Measurements from ENCODE around the gene ASB3.

ASB3 gene

DNA sequence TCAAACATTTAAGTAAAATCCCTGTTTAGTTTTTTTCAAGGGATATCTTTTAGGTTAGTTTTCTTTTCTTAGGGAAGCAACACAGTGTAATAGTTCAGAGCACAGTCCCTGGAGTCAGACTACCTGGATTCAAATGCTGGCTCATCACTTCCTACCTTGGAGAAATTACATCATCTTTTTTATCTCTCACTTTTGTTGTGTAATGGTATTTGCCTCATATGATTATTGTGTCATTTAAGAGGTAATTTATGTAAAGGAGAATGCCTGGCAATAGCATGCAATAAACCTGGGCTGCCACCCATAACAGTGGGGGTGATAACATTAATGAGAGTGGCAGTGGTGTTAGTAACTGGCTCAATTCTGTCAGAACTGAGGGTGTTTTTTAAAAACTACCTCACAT, 26.4 kb upstream of the ASB3 start:
- Mint-ChIP-seq H3K4me3 (no peak overlapping the region), H3K27me3 (no peaks in the 10 kb centered on the region), H3K4me1 (ENCODE audit: low read depth) (no peaks in the 10 kb centered on the region), H3K27ac (no peak overlapping the region), H3K36me3 (ENCODE audit: low read depth) (peaks cover 89% of the 10 kb centered on the region), H3K9me3 (no peaks in the 10 kb centered on the region)
- DNase-seq, result no peak

DNA sequence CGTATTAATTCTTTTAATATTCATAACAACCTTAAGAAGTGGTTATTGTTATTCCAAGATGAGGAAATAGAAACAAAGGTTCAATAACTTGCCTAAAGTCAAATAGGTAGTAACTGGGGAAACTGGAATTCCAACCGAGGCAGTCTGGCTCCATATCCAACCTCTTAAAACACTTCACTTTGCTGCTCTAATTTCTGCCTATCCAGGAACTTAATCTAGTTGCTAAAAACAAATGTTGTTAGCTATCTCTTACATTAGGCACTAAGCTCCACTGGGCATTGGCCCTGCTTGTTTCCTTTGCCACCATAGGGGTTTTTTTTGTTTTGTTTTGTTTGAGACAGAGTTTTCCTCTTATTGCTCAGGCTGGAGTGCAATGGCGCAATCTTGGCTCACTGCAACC, 24.8 kb upstream of the ASB3 start:
- H3K4me3 Mint-ChIP-seq, result no peak overlapping the region

DNA sequence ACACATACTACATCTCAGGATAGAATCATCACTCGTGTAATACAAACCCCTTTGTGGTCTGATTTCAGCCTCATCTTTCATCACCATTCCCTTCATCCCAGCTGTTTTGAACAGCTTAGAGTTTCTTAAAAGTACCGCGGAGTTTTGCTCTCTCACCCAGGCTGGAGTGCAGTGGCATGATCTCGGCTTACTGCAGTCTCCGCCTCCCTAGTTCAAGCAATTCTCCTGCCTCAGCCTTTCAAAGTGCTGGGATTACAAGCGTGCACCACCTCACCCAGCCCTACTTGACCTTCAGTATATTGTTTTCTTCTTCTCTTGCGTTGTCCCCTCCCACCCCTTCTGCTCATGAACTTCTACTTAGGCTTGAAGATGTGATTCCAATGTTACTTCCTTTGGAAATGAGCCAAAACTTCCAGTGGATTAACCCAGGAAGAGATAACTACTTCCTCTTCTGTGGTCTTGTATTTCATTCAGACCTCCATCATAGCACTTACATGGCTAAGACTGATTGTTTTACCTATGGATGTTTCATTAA, 15.9 kb upstream of the ASB3 start:
- H3K36me3 Mint-ChIP-seq (ENCODE audit: low read depth), result peaks cover 90% of the 10 kb centered on the region
- H3K4me1 Mint-ChIP-seq (ENCODE audit: low read depth), result no peaks in the 10 kb centered on the region
- no peak overlapping the region for H3K4me3 Mint-ChIP-seq
- no peaks in the 10 kb centered on the region for H3K9me3 Mint-ChIP-seq
- no peaks in the 10 kb centered on the region for H3K27me3 Mint-ChIP-seq
- H3K27ac Mint-ChIP-seq, result peak overlapping the region; percentile 10
- no peak for DNase-seq

More for the DNA sequence above, 24.8 kb upstream of the ASB3 start:
- no peak for DNase-seq
- no peaks in the 10 kb centered on the region for H3K27me3 Mint-ChIP-seq
- H3K4me1 Mint-ChIP-seq (ENCODE audit: low read depth), result no peaks in the 10 kb centered on the region
- peaks cover 90% of the 10 kb centered on the region for H3K36me3 Mint-ChIP-seq (ENCODE audit: low read depth)
- no peak overlapping the region for H3K27ac Mint-ChIP-seq
- no peaks in the 10 kb centered on the region for H3K9me3 Mint-ChIP-seq

DNA sequence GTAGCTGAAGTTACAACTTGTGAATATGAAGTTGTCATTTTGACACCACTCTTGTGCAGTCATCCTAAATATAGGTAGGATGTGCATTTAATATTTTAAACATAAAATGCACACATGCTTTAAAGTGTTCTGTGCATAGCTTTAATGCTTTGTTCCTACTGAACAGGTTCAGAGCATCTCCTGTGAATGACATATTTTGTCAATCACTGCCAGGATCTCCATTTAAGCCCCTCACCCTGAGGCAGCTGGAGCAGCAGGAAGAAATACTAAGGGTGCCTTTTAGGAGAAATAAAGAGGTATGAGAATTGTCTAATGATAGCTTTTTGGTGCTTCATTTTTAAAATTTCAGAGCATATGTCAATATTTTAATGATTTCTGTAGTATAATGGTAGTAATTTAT, 14.8 kb upstream of the ASB3 start:
- peaks cover 85% of the 10 kb centered on the region for H3K36me3 Mint-ChIP-seq (ENCODE audit: low read depth)
- DNase-seq, result no peak
- no peaks in the 10 kb centered on the region for H3K27me3 Mint-ChIP-seq
- H3K4me1 Mint-ChIP-seq (ENCODE audit: low read depth), result no peaks in the 10 kb centered on the region
- no peak overlapping the region for H3K27ac Mint-ChIP-seq
- no peak overlapping the region for H3K4me3 Mint-ChIP-seq
- no peaks in the 10 kb centered on the region for H3K9me3 Mint-ChIP-seq

DNA sequence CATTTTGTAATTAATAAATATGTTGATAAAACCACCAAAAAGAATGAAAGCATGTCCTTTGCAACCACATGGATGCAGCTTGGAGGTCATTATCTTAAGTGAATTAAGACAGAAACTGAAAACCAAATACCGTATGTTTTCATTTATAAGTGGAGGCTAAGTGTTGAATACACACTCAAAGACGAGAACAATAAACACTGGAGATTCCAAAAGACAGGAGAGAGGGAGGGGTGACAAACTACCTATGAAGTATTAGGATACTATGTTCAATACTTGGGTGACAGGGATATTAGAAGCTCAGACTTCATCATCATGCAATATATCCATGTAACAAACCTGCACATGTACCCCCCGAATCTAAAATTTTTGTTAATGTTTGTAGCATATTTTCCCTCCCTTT, 7.1 kb upstream of the ASB3 start:
- no peak for DNase-seq
- Mint-ChIP-seq H3K27ac (no peak overlapping the region), H3K4me1 (ENCODE audit: low read depth) (peaks cover 20% of the 10 kb centered on the region), H3K36me3 (ENCODE audit: low read depth) (peaks cover 45% of the 10 kb centered on the region), H3K4me3 (no peak overlapping the region), H3K9me3 (no peaks in the 10 kb centered on the region), H3K27me3 (no peaks in the 10 kb centered on the region)

DNA sequence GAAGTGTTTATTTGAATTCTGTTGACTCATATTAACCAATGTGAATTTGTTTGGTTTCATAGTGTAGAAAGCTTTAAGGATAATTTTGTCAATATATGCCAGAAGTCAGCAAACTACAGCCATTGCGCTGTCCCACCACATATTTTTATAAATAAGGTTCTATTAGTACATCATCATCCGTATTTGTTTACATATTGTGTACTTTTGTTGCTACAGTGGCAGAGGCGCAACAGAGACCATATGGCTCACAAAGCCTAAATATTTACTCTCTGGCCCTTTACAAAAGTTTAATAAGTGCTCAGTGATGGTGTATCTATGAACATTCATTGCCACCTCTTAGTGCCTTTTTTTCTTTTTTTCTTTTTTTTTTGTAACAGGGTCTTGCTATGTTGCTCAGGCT, 6.5 kb upstream of the ASB3 start:
- DNase-seq, result no peak
- H3K27me3 Mint-ChIP-seq, result no peaks in the 10 kb centered on the region
- no peak overlapping the region for H3K4me3 Mint-ChIP-seq
- no peaks in the 10 kb centered on the region for H3K9me3 Mint-ChIP-seq
- peaks cover 25% of the 10 kb centered on the region for H3K4me1 Mint-ChIP-seq (ENCODE audit: low read depth)
- H3K36me3 Mint-ChIP-seq (ENCODE audit: low read depth), result peaks cover 44% of the 10 kb centered on the region
- H3K27ac Mint-ChIP-seq, result no peak overlapping the region

DNA sequence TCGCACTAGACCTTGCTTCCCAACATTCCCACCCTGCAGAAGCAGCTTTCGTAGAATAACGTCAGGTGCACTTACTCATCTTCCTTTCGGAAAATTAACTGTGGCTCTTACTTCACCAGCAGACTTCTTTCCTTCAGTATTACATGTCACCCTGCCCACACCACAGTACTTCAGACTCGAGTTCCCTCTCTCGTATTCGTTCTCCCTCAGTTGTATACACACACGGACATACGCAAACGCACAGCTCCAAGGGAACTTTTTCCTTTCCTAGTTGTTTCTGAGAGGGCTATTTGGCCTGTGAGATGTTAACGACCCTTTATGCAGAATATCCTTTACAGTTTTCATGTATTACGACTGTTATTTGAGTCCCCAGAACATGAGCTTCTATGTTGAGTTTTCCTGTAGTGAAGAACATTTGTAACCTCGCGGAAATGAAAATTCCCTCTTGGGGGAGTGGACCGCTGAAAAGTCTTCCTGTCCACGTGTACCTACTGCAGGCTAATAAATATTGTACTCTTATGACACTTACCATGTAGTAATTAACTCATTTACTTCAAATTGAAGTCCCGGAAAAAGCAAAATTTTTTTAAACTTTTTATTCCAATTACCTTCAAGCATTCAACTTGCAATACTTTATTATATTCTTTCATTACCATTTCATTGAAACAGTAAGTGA, 999 bp upstream of the ASB3 start:
- Mint-ChIP-seq H3K9me3 (no peaks in the 10 kb centered on the region), H3K27ac (peak overlapping the region; percentile 90), H3K27me3 (no peaks in the 10 kb centered on the region), H3K4me3 (peak overlapping the region; percentile 87), H3K36me3 (ENCODE audit: low read depth) (peaks cover 43% of the 10 kb centered on the region), H3K4me1 (ENCODE audit: low read depth) (peaks cover 53% of the 10 kb centered on the region)
- peak; percentile 36 for DNase-seq

DNA sequence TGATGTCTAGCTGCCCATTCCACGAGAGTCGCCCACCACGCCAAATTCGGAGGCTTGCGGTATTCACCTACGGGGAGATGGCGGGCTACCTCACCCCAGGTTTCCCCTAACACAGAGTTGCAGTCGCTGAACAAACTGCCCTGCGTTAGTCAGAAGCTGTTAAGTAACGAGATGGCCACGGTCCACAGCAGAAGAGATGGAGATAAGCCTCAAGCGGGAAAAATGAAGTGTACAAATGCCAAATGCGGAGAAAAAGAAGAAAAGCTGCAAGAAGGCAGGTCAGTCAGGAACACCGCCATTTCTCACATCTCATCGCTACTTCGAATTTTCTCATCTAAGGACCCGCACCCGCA, 425 bp downstream of the ASB3 start:
- Mint-ChIP-seq H3K27me3 (no peaks in the 10 kb centered on the region), H3K36me3 (ENCODE audit: low read depth) (peaks cover 53% of the 10 kb centered on the region), H3K4me3 (peak overlapping the region; percentile 87), H3K4me1 (ENCODE audit: low read depth) (peaks cover 51% of the 10 kb centered on the region), H3K27ac (peak overlapping the region; percentile 90), H3K9me3 (no peaks in the 10 kb centered on the region)
- DNase-seq, result peak; percentile 48

DNA sequence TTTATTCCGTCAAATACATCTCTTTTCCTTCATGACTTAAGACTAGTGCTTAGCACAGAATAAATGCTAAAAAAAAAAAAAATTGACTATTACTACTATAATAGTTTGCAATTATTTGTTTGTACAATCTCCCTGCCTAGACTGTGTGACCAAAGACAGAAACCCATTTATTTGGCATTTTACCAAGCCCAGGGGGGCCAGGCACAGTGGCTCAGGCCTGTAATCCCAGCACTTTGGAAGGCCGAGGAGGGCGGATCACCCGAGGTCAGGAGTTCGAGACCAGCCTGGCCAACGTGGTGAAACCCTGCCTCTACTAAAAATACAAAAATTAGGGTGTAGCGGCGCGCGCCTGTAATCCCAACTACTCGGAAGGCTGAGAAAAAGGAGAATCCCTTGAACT, 1.4 kb downstream of the ASB3 start:
- H3K27me3 Mint-ChIP-seq, result no peaks in the 10 kb centered on the region
- H3K9me3 Mint-ChIP-seq, result no peaks in the 10 kb centered on the region
- DNase-seq, result no peak
- peak overlapping the region; percentile 62 for H3K27ac Mint-ChIP-seq
- peaks cover 45% of the 10 kb centered on the region for H3K4me1 Mint-ChIP-seq (ENCODE audit: low read depth)
- H3K36me3 Mint-ChIP-seq (ENCODE audit: low read depth), result peaks cover 55% of the 10 kb centered on the region
- H3K4me3 Mint-ChIP-seq, result peak overlapping the region; percentile 87

DNA sequence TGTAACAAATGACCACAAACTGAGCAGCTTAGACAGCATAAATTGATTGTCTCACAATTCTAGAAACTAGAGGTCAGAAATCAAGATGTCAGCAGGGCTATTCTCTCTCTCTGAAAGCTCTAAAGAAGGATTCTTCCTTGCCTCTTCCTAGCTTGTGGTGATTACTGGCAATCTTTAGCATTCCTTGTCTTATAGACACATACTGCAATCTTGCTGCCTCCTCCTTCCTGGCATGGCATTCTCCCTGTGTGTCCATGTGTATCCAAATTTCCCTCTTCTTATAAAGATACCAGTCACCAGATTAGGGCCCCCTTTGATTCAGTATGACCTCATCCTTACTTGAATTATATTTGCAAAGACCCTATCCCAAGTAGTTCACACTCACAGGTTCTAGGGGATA, 2.3 kb downstream of the ASB3 start:
- H3K4me1 Mint-ChIP-seq (ENCODE audit: low read depth), result peaks cover 47% of the 10 kb centered on the region
- H3K36me3 Mint-ChIP-seq (ENCODE audit: low read depth), result peaks cover 64% of the 10 kb centered on the region
- no peak for DNase-seq
- no peaks in the 10 kb centered on the region for H3K27me3 Mint-ChIP-seq
- no peaks in the 10 kb centered on the region for H3K9me3 Mint-ChIP-seq
- peak overlapping the region; percentile 62 for H3K27ac Mint-ChIP-seq
- H3K4me3 Mint-ChIP-seq, result peak overlapping the region; percentile 87

DNA sequence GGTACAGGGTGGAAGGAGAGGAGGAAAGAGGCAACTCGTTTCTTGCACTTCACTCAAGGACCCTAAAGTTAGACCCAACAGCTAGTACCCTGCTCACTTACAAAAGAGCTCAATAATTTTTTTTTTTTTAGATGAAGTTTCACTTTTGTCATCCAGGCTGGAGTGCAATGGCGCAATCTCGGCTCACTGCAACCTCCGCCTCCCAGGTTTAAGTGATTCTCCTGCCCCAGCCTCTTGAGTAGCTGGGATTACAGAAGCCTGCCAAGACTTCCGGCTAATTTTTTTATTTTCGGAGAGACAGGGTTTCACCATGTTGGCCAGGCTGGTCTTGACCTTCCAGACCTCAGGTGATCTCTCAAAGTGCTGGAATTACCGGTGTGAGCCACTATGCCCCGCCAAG, 4.1 kb downstream of the ASB3 start:
- no peak overlapping the region for H3K27ac Mint-ChIP-seq
- no peaks in the 10 kb centered on the region for H3K27me3 Mint-ChIP-seq
- peaks cover 42% of the 10 kb centered on the region for H3K4me1 Mint-ChIP-seq (ENCODE audit: low read depth)
- H3K36me3 Mint-ChIP-seq (ENCODE audit: low read depth), result peaks cover 70% of the 10 kb centered on the region
- DNase-seq, result no peak
- no peaks in the 10 kb centered on the region for H3K9me3 Mint-ChIP-seq
- H3K4me3 Mint-ChIP-seq, result no peak overlapping the region

DNA sequence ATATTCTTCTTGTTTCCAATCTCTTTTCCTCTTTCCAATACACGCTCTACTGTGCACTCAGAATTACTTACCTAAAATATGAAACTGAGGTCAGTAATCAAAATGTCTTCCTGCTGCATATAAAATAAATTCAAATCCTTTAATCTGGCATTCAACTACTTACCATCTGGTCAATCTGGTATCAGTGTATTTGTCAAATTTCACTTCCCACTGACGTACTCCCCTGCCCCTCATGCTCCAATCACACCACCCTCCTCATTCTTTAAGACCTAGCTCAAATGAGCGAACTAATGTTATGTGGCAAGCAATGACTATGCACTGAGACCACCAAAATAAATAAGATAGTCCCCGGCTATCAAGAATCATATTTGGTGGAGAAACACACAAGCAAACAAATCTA, 6.7 kb downstream of the ASB3 start:
- peaks cover 76% of the 10 kb centered on the region for H3K36me3 Mint-ChIP-seq (ENCODE audit: low read depth)

DNA sequence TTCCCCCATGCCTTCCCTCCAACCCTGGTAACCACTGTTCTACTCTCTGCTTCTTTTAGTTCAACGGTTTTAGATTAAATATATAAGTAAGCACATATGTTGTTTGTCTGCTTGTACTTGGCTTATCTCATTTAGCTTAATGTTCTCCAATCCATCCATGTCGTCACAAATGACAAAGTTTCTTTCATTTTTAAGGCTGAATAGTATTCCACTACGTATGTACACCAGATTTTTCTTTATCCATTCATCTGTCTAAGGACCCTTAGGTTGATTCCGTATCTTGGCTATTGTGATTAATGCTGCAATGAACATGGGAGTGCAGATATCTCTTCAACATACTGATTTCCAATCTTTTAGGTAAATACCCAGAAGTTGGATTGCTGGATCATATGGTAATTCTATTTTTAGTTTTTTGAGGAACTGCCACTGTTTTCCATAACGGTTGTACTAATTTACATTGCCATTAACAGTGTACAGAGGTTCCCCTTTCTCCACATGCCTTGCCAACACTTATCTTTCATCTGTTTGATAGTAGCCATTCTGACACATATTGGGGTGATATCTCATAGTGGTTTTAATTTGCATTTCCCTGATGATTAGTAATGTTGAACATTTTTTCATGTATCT, 8.1 kb downstream of the ASB3 start:
- DNase-seq, result no peak
- no peak overlapping the region for H3K27ac Mint-ChIP-seq
- no peak overlapping the region for H3K4me3 Mint-ChIP-seq
- peaks cover 36% of the 10 kb centered on the region for H3K4me1 Mint-ChIP-seq (ENCODE audit: low read depth)
- no peaks in the 10 kb centered on the region for H3K9me3 Mint-ChIP-seq
- peaks cover 83% of the 10 kb centered on the region for H3K36me3 Mint-ChIP-seq (ENCODE audit: low read depth)
- H3K27me3 Mint-ChIP-seq, result no peaks in the 10 kb centered on the region

More for the DNA sequence above, 6.7 kb downstream of the ASB3 start:
- Mint-ChIP-seq H3K27me3 (no peaks in the 10 kb centered on the region), H3K4me3 (no peak overlapping the region), H3K27ac (peak overlapping the region; percentile 5), H3K9me3 (no peaks in the 10 kb centered on the region), H3K4me1 (ENCODE audit: low read depth) (peaks cover 45% of the 10 kb centered on the region)
- DNase-seq, result no peak

DNA sequence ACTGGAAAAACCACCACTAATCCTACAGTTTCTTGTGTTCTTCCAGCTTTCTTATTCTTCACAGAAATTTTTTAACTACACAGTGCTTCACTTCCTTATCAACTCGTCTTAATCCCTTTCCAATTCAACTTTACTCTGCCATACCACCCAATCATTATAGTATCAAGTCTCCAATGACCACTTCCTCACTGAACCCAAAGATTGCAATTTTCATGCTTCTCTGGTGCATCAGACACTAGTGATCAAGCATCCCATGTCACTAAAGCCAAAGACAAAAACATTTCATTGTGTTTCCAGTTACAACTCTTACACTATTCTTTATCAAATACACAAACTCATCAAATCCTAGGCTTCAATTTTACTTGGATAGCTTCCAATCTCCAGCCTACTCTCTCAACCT, 9.6 kb downstream of the ASB3 start:
- Mint-ChIP-seq H3K4me1 (ENCODE audit: low read depth) (peaks cover 34% of the 10 kb centered on the region), H3K4me3 (no peak overlapping the region), H3K27me3 (no peaks in the 10 kb centered on the region), H3K36me3 (ENCODE audit: low read depth) (peaks cover 80% of the 10 kb centered on the region), H3K9me3 (no peaks in the 10 kb centered on the region), H3K27ac (peak overlapping the region; percentile 79)
- DNase-seq, result no peak

DNA sequence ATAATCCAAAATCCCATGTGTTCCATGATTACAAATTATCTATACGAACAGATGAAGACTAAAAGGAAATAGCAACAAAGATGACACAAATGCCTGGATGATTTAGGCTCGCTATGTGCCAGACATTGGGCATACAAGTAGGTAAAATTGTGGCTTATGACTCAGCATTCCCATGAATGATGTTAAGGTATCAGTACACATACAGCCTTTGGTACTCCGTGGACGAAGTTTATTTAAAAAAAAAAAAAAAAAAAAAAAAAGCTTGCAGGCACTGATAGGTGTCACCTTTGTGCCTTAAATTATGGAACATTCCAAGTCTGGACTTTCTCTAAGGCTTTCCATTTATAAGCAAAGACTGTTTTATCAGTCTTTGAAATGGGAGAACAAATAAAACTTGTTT, 16.5 kb downstream of the ASB3 start:
- H3K27ac Mint-ChIP-seq, result peak overlapping the region; percentile 97

More for the DNA sequence above, 16.5 kb downstream of the ASB3 start:
- Mint-ChIP-seq H3K27me3 (no peaks in the 10 kb centered on the region), H3K36me3 (ENCODE audit: low read depth) (peaks cover 61% of the 10 kb centered on the region), H3K9me3 (no peaks in the 10 kb centered on the region), H3K4me3 (peak overlapping the region; percentile 96), H3K4me1 (ENCODE audit: low read depth) (peaks cover 41% of the 10 kb centered on the region)
- DNase-seq, result no peak
